ENCODE results near the gene MYO10. TPM values are rescaled to one million over a fixed set of nuclear protein-coding genes. Genes with fewer than 3 reads are reported as not detected.
"Not testable (repeated sequence)": the region's sequence is repeated elsewhere in the genome, so short reads cannot be mapped to it uniquely, and the experiment has no call there.

Gene MYO10
- total RNA-seq, 1 donor from 2014 or later, result 0.26 TPM

DNA sequence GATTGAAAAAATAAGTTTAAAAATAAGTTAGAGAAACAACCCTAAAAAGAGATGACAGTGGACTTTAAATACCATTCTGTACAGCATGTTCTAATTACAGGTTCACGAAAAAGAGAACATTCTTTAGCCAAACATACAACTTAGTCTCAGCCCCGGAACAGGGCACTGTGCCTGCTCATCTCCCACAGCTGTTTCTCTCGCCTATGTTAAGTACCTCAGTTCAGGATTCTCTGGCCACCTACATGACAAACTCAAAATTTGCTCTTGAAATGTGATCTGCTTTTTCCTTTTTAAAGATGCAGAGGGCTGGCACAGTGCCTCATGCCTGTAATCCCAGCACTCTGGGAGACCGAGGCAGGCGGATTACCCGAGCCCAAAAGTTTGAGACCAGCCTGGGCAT is 52.3 kb downstream of the MYO10 start:
- Mint-ChIP-seq H3K36me3 (ENCODE audit: low read depth) (no peaks in the 10 kb centered on the region), H3K9me3 (no peaks in the 10 kb centered on the region), H3K4me3 (no peak overlapping the region), H3K27me3 (no peaks in the 10 kb centered on the region), H3K27ac (no peak overlapping the region), H3K4me1 (no peaks in the 10 kb centered on the region)
- no peak for DNase-seq
- intact Hi-C loops (cut with micrococcal nuclease), result no loop called here

DNA sequence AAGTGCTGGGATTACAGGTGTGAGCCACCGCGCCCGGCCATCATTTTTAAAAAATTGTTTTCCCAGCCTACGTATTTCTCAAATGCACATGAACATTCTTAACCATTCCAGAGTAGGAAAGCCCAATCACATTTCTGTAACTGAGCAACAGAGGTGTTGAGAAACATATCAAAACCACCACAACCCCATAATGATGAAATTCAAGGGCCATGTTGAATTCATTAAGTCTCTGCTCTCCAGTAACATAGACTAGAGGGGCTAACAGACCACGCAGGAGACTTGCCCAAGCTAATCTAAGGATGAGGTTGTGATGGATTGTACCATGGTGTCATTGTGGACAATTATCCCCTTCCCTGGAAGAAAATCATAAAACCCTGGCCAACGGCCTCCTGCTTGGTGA is 52.9 kb downstream of the MYO10 start:
- Mint-ChIP-seq H3K9me3 (no peaks in the 10 kb centered on the region), H3K36me3 (ENCODE audit: low read depth) (no peaks in the 10 kb centered on the region)
- intact Hi-C loops (cut with micrococcal nuclease), result no loop called here

DNA sequence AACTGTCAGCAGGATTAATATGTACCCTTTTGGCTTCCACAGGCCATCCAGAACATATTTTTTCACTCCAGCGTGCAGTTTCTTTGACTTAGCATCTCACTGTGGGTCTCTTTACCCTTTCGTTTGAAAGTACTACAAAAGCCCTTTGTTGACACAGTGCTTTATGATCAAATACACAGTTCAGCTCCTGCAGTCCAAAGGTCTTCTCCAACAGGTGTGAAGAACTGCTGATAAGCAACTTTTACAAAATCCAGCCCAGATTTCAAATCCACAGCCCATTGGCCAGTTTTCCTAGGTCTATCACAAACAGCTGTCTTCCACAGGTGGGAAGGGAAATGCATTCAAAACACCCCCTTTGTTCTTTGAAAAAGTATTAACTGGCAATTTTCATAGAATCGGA is 54.8 kb downstream of the MYO10 start:
- no peak for DNase-seq
- Mint-ChIP-seq H3K27me3 (no peaks in the 10 kb centered on the region), H3K36me3 (ENCODE audit: low read depth) (no peaks in the 10 kb centered on the region), H3K9me3 (peaks cover 4% of the 10 kb centered on the region), H3K27ac (no peak overlapping the region), H3K4me1 (no peaks in the 10 kb centered on the region), H3K4me3 (no peak overlapping the region)
- intact Hi-C loops (cut with micrococcal nuclease), result no loop called here

More for the DNA sequence above, 52.9 kb downstream of the MYO10 start:
- no peaks in the 10 kb centered on the region for H3K27me3 Mint-ChIP-seq
- H3K4me3 Mint-ChIP-seq, result no peak overlapping the region
- no peak overlapping the region for H3K27ac Mint-ChIP-seq
- no peak for DNase-seq
- no peaks in the 10 kb centered on the region for H3K4me1 Mint-ChIP-seq

DNA sequence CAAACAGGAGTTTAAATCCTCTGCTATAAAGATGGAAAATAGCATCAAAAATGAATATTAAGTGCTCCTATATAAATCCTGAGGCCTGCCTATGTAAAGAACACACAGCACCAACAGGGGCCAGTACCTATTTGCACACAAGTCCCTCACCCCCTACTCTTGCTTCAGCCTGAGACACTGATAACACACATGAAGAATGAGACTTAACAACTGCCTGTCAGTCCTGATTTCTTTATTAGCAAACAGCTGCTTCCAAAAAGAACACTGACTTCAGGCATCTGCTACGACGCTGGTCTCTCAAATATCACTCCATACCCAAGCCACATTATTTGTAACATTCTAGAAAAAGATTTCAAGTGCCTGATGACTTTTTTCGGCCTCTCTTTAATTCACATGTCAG is 55.5 kb downstream of the MYO10 start:
- Mint-ChIP-seq H3K4me3 (no peak overlapping the region), H3K27me3 (no peaks in the 10 kb centered on the region), H3K36me3 (ENCODE audit: low read depth) (no peaks in the 10 kb centered on the region), H3K9me3 (peaks cover 4% of the 10 kb centered on the region), H3K4me1 (no peaks in the 10 kb centered on the region), H3K27ac (no peak overlapping the region)
- intact Hi-C loops (cut with micrococcal nuclease), result no loop called here
- no peak for DNase-seq

DNA sequence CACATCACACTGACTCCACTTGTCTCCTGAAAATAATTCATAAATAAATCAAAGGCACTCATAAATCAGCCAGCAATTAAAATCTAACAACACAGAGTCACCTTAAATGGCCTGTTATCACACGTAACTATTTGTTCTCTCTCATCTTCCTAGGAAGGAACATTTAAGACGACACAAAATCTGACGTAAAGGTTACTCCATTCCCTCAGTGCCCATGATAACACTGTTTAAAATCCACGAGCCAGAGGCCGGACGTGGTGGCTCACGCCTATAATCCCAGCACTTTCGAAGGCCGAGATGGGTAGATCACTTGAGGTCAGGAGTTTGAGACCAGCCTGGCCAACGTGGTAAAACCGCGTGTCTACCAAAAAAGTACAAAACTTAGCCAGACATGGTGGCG is 56.4 kb downstream of the MYO10 start:
- no peak overlapping the region for H3K27ac Mint-ChIP-seq
- intact Hi-C loops (cut with micrococcal nuclease), result no loop called here
- no peak overlapping the region for H3K4me3 Mint-ChIP-seq
- no peak for DNase-seq
- H3K4me1 Mint-ChIP-seq, result no peaks in the 10 kb centered on the region
- peaks cover 4% of the 10 kb centered on the region for H3K9me3 Mint-ChIP-seq
- H3K27me3 Mint-ChIP-seq, result no peaks in the 10 kb centered on the region
- H3K36me3 Mint-ChIP-seq (ENCODE audit: low read depth), result no peaks in the 10 kb centered on the region

DNA sequence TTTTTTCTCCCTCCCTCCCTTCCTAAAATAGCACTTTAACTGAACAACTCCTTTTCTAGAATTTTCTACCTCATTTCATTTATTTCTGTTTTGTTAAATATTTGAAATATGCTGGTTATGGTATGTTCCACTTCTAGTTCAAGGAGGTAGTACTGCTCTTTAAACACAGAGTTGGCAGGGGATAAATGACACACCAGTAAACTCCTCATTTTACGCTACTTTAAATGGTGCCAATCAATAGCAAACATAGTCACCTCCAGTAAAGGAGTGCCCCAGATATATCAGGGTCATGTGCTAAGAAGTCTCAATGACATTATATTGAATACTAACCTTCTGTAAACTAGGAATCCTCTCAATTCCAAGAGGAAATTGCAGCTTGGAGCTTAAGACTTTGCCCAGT is 56.9 kb downstream of the MYO10 start:
- H3K4me3 Mint-ChIP-seq, result no peak overlapping the region
- no peak overlapping the region for H3K27ac Mint-ChIP-seq
- intact Hi-C loops (cut with micrococcal nuclease), result no loop called here
- no peak for DNase-seq
- H3K9me3 Mint-ChIP-seq, result peaks cover 4% of the 10 kb centered on the region
- H3K36me3 Mint-ChIP-seq (ENCODE audit: low read depth), result no peaks in the 10 kb centered on the region
- H3K27me3 Mint-ChIP-seq, result no peaks in the 10 kb centered on the region
- no peaks in the 10 kb centered on the region for H3K4me1 Mint-ChIP-seq

DNA sequence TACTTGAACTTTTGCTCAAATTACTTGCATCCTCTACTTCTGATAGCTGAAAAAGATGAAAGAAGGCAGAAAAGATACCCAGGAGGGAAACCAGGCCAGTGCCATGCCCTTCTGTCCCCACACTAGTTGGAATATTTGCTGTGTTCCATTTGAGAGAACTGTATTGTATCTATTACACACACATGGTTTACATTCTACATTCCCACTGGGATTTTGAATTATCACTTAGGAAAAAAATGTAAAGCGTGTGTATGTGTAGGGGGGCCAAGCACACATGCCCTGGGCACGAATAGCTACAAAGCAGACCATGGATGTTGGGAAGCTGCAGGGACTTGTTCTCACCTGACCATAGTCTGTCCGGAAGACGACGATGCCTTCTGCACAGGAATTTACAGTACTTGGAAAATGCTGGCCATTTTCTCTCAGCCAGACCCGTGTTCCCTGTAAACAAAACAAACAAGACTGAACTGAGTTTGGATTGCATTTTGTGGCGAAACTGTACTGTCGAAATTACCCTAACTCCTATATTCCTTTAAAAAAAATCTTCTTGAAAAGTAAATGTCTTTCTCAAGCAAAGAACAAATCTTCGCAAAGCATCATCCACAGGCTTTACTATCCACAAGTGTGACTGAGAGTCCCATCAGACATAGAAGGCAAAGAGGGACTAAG is 58.7 kb downstream of the MYO10 start:
- H3K4me1 Mint-ChIP-seq, result no peaks in the 10 kb centered on the region
- H3K36me3 Mint-ChIP-seq (ENCODE audit: low read depth), result no peaks in the 10 kb centered on the region
- no peaks in the 10 kb centered on the region for H3K27me3 Mint-ChIP-seq
- no peak for DNase-seq
- peaks cover 9% of the 10 kb centered on the region for H3K9me3 Mint-ChIP-seq
- H3K4me3 Mint-ChIP-seq, result no peak overlapping the region
- no peak overlapping the region for H3K27ac Mint-ChIP-seq
- intact Hi-C loops (cut with micrococcal nuclease), result no loop called here

DNA sequence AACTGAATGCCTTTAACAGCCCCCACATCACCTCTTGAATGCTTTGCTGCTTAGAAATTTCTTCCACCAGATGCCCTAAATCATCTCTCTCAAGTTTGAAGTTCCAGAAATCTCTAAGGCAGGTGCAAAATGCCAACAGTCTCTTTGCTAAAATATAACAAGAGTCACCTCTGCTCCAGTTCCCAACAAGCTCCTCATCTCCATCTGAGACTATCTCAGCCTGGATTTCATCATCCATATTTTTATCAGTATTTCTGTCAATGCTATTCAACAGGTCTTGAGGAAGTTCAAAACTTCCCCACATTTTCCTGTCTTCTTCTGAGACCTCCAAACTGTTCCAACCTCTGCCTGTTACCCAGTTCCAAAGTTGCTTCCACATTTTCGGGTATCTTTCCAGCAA is 61.7 kb downstream of the MYO10 start:
- intact Hi-C loops (cut with micrococcal nuclease); H3K4me1 Mint-ChIP-seq; H3K9me3 Mint-ChIP-seq; H3K36me3 Mint-ChIP-seq (ENCODE audit: low read depth); H3K27me3 Mint-ChIP-seq; H3K27ac Mint-ChIP-seq; H3K4me3 Mint-ChIP-seq; DNase-seq: not testable (repeated sequence)

DNA sequence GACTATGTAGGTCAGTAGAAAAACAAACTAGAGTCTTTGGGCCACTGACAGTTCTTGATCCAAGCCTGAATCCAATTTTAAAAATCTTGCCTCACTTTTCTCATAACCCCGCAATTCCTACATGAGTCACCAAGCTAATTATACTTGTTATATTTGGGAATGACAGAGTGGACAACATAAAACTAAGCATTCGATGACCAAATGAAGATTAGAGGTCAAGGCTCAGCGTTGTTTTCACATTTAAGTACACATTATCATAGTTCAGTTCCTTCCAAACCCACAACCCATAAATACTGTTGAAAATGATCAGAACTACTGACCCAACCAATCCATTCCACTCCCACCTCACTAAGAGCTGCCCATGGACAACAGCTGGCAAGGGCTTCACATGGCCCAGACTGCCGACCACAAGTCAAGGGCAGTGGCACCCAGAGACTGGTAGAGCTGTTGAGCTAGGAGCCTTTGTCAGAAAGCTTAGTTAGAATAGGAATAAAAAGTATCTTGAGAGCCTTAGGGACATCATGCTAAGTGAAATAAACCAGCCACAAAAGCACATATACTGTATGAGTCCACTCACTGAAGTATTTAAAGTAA is 64.2 kb downstream of the MYO10 start:
- intact Hi-C loops (cut with micrococcal nuclease), result no loop called here
- H3K4me1 Mint-ChIP-seq, result no peaks in the 10 kb centered on the region
- no peaks in the 10 kb centered on the region for H3K27me3 Mint-ChIP-seq
- H3K27ac Mint-ChIP-seq, result no peak overlapping the region
- H3K36me3 Mint-ChIP-seq (ENCODE audit: low read depth), result no peaks in the 10 kb centered on the region
- H3K4me3 Mint-ChIP-seq, result no peak overlapping the region
- peaks cover 7% of the 10 kb centered on the region for H3K9me3 Mint-ChIP-seq
- no peak for DNase-seq

DNA sequence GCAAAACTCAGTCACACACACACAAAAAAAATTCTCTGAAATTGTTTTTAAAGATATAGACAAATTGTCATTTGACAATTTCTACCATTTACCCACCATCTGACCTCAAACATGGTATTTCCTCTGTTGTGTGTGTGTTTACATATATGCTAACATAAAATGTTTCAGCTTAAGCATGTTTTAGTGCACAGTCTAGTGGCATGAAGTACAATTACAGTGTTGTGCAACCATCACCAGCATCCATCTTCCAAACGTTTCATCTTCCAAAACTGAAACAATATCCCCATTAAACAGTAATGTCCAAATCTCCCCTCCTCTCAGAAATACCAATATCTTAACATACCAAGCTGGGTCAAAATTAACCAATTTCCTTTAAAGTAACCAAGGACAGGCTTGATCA is 65.2 kb downstream of the MYO10 start:
- no peak for DNase-seq
- intact Hi-C loops (cut with micrococcal nuclease), result no loop called here

DNA sequence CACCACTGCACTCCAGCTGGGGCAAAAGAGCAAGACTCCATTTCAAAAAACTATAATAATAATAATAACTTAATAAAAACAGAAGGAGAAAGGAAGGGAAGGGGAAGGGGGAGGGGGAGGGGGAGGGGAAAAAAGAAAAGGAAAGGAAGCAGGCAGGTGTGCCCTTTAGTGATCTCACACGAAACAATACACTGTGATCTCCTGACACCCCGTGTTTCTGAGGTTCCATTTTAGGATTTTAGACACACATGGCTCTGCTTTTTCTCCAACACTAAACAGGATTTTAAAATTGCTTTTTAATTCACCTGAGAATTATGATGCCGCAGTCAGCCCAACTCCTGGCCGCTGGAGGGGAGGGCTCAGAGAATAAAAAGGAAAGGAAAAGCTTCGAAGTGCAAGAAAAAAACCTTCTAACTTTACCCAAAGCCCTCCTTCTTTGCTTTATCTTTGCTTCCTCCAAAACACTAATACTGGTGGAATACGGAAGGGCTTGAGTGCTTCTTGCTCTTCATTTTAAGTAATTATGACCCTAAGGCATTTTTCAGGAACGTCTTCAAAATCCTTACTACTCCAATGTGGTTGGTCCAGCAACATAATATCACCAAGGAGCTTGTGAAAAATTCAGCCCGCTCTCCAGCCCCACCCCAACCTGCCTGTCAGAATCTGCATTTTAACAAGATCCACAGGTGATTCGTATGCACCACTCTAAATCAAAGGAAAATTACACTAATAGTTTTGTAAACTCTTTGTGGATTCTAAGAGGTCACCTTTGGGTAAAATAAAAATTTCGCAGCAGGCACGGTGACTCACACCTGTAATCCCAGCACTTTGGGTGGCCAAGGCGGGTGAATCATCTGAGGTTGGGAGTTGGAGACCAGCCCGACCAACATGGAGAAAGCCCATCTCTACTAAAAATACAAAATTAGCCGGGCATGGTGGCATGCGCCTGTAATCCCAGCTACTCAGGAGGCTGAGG is 66.0 kb downstream of the MYO10 start:
- H3K9me3 Mint-ChIP-seq, result peaks cover 5% of the 10 kb centered on the region
- H3K27me3 Mint-ChIP-seq, result no peaks in the 10 kb centered on the region
- H3K36me3 Mint-ChIP-seq (ENCODE audit: low read depth), result no peaks in the 10 kb centered on the region

More for the DNA sequence above, 65.2 kb downstream of the MYO10 start:
- H3K36me3 Mint-ChIP-seq (ENCODE audit: low read depth), result no peaks in the 10 kb centered on the region
- no peaks in the 10 kb centered on the region for H3K27me3 Mint-ChIP-seq
- H3K27ac Mint-ChIP-seq, result no peak overlapping the region
- no peak overlapping the region for H3K4me3 Mint-ChIP-seq
- H3K4me1 Mint-ChIP-seq, result no peaks in the 10 kb centered on the region
- H3K9me3 Mint-ChIP-seq, result peaks cover 5% of the 10 kb centered on the region

DNA sequence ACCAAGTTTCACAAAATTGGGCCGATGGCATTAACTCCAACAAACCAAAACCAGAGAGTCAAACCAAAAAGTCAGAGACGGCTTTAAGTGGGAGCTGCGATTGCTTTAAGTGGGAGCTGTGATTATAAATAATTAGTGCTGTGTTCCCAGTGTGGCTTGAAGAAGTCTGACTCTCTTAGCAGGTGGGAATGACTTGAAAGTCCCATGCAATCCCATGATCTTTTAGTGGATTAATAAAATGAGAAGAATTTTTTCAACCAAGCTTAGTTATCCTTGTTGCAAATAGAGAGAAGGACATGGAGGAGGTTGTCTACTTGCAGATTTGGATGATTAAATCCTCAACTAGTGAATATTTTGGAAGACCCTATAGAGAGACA is 68.5 kb downstream of the MYO10 start:
- Mint-ChIP-seq H3K27ac (no peak overlapping the region), H3K4me1 (no peaks in the 10 kb centered on the region), H3K4me3 (no peak overlapping the region), H3K36me3 (ENCODE audit: low read depth) (no peaks in the 10 kb centered on the region), H3K9me3 (peaks cover under 1% of the 10 kb centered on the region), H3K27me3 (no peaks in the 10 kb centered on the region)
- intact Hi-C loops (cut with micrococcal nuclease), result no loop called here
- no peak for DNase-seq

More for the DNA sequence above, 66.0 kb downstream of the MYO10 start:
- no peak overlapping the region for H3K4me3 Mint-ChIP-seq
- intact Hi-C loops (cut with micrococcal nuclease), result no loop called here
- no peak overlapping the region for H3K27ac Mint-ChIP-seq
- H3K4me1 Mint-ChIP-seq, result no peaks in the 10 kb centered on the region
- no peak for DNase-seq

DNA sequence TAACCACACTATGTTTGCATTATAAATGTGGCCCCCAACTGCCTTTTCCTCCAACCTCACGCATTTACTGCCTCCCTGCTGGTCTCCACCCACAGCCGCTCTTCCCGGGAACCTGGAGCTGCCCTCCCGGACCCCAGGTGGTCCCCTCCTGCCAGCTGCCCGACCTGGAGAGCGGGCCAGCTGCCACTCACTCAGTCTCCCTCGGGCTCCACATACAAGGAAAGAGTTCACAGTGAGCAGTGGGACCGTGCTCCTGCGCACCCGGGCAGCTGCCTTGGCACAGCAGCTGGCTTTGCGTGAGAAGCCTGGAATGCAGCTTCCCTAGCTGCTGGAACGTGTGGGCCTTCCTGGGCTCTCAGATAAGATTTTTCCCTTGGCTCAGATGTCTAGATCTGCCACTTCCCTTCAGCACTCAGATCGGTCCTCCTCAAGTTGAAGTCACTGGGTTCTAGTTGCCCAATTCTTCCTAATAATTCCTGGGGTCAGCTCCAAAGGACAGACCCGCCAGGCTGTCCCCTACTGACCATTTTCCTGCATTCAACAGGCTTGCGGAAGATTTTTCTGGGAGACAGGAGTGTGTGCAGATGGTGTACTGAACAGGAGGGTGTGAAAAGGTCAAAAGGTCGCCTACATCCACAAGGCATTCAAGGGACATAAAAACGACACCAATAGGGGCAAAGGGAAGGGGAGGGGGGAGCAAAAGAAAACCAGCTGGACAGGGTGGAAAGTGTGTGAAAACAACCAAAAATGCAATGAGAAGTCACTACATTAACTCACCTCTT is 69.1 kb downstream of the MYO10 start:
- H3K27me3 Mint-ChIP-seq, result no peaks in the 10 kb centered on the region
- H3K9me3 Mint-ChIP-seq, result no peaks in the 10 kb centered on the region
- H3K27ac Mint-ChIP-seq, result no peak overlapping the region
- DNase-seq, result no peak
- intact Hi-C loops (cut with micrococcal nuclease), result no loop called here
- H3K36me3 Mint-ChIP-seq (ENCODE audit: low read depth), result no peaks in the 10 kb centered on the region
- H3K4me1 Mint-ChIP-seq, result no peaks in the 10 kb centered on the region
- H3K4me3 Mint-ChIP-seq, result no peak overlapping the region
